Endothelial cell of umbilical vein (primary cell): ENCODE data around the gene ERICH3.

ENCODE experiments used
- MAX ChIP-seq: IDR thresholded peaks from 2 replicates; pipeline ENCODE4 v1.6.1; 2011; ENCODE audit not compliant: insufficient read depth, insufficient read length
- POLR2A ChIP-seq: IDR thresholded peaks from 2 replicates; pipeline ENCODE4 v1.6.1; 2012; ENCODE audit warnings: low read depth, mild to moderate bottlenecking, control low read depth, low read length
- POLR2AphosphoS5 ChIP-seq: IDR thresholded peaks from 2 replicates; pipeline ENCODE4 v1.6.1; 2012; ENCODE audit warnings: low read depth, mild to moderate bottlenecking, control low read depth, low read length, moderate library complexity; ENCODE audit not compliant: insufficient read depth
- TF ChIP-seq, protein P1 (sequence below), 2 donors: IDR thresholded peaks; 1 replicate in 1 of 2; 2 replicates in 1 of 2; pipeline ENCODE4 v1.5.1; 2011; ENCODE audit warnings: low read length in 2 of 2, mild to moderate bottlenecking in 2 of 2, moderate library complexity in 2 of 2, control low read depth in 1 of 2, inconsistent platforms in 1 of 2, low read depth in 1 of 2; ENCODE audit not compliant: insufficient read depth in 1 of 2; ENCODE audit errors: extremely low read depth in 1 of 2

DNA sequence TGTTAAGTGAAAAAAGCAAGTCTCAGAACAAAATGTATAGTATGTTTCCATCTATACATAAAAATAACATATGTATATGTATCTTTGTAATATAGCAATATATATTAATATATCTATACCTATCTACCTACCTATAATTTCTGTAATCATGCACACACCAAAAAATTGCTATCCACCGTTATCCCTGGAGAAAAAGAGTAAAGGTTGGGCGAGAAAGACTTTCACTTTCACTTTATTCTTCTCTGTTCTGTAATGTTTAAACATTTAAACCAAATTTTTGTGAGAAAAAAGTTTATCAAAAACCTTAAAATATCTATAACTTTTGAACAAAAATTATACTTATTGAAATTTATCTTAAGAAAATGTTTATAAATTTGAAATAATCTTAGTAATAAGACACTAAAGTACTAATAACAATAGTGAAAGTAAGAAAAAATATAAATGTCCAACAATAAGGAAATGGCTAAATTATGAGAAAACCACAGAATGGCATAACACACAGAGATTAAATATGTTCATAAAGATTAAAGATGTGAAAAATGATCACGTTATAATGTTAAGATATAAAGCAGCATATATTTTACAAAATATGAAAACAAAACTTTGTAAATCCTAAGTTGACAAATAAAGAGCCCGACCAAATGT lies 87.2 kb downstream of the ERICH3 start:
- TF ChIP-seq POLR2A, result no peak
- no peak for TF ChIP-seq MAX
- TF ChIP-seq, protein P1, sequence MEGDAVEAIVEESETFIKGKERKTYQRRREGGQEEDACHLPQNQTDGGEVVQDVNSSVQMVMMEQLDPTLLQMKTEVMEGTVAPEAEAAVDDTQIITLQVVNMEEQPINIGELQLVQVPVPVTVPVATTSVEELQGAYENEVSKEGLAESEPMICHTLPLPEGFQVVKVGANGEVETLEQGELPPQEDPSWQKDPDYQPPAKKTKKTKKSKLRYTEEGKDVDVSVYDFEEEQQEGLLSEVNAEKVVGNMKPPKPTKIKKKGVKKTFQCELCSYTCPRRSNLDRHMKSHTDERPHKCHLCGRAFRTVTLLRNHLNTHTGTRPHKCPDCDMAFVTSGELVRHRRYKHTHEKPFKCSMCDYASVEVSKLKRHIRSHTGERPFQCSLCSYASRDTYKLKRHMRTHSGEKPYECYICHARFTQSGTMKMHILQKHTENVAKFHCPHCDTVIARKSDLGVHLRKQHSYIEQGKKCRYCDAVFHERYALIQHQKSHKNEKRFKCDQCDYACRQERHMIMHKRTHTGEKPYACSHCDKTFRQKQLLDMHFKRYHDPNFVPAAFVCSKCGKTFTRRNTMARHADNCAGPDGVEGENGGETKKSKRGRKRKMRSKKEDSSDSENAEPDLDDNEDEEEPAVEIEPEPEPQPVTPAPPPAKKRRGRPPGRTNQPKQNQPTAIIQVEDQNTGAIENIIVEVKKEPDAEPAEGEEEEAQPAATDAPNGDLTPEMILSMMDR (IDR thresholded peaks at IDR 0.05; ENCODE audit: extremely low read depth in 1 of 2, insufficient read depth in 1 of 2, low read depth in 1 of 2, low read length in 2 of 2), result no peak
- TF ChIP-seq POLR2AphosphoS5, result no peak
